Measurements from ENCODE around the gene TNIP1.

TNIP1 gene

GRCh38 chr5:151073280-151073679, 7.6 kb downstream of the TNIP1 start:
- DNase-seq (ENCODE audit: low read depth), result no peak
- no peak overlapping the region for H3K4me3 ChIP-seq (ENCODE audit: low read length)
- no peak for TF ChIP-seq CTCF (IDR thresholded peaks at IDR 0.05; ENCODE audit: insufficient read depth, low read depth, low read length, missing control alignments)

GRCh38 chr5:151072630-151073025, 8.2 kb downstream of the TNIP1 start:
- no peak overlapping the region for H3K4me3 ChIP-seq (ENCODE audit: low read length)
- TF ChIP-seq CTCF (IDR thresholded peaks at IDR 0.05; ENCODE audit: insufficient read depth, low read depth, low read length, missing control alignments), result no peak
- DNase-seq (ENCODE audit: low read depth), result peak; percentile 95

DNA sequence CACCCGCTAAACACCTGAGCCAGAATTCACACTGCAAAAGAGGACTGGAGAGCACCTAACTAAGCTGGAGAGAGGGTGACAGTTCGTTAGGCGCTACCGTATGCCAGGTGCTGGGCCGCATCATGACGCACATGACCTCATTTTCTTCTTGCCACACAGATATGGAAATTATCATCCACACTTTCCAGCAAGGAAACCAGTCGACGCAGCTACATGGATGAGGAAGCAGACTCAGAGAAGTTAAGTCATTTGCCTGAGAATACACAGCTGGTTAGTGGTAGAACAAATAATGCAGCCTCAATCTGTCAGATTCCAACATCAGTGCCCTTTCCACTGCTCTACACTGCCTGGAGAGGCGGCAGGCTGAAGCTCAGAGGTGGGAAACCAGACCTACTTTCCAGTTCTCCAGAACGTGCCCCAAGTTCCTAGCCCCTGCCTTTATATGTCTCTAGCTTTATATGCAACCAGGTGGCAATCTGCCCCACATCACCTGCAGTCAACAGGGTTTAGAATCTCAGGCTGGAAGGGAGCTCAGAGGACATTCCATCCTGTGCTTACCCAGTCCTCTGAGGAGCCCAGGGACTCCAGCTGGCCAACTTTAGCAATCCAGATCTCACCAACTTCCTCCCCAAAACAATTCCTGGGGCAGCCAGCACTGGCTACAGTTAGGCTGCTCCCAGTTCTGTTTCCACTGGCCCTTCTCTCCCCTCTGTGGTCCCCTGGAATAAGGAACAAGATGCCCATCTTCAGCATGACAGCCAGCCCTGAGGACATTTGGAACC, 8.8 kb downstream of the TNIP1 start:
- no peak overlapping the region for H3K4me3 ChIP-seq (ENCODE audit: low read length)

DNA sequence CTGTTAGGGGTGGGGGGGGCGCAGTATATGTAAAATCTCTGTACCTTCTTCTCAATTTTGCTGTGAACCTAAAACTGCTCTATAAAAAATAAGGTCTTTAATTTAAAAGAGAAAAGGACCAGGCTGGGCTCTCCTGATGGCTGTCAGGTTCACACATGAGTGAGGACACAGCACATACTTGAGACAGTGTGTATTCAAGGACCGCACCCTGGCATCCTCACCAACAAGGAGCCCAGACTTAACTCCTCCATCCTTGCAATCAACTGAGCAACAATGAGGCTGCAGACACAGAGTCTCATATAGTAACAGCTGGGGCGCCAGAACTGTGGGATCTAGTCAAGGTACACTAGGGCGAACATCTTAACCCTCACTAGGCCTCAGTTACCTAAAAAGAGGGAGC, 9.8 kb downstream of the TNIP1 start:
- no peak for DNase-seq (ENCODE audit: low read depth)
- H3K4me3 ChIP-seq (ENCODE audit: low read length), result no peak overlapping the region
- no peak for TF ChIP-seq CTCF (IDR thresholded peaks at IDR 0.05; ENCODE audit: insufficient read depth, low read depth, low read length, missing control alignments)

More for the DNA sequence above, 8.8 kb downstream of the TNIP1 start:
- no peak for TF ChIP-seq CTCF (IDR thresholded peaks at IDR 0.05; ENCODE audit: insufficient read depth, low read depth, low read length, missing control alignments)
- no peak for DNase-seq (ENCODE audit: low read depth)

- DNase-seq (ENCODE audit: low read depth), result no peak
- no peak for TF ChIP-seq CTCF (IDR thresholded peaks at IDR 0.05; ENCODE audit: insufficient read depth, low read depth, low read length, missing control alignments)
- H3K4me3 ChIP-seq (ENCODE audit: low read length), result no peak overlapping the region
Measured at GRCh38 chr5:151070449-151070848, 10.4 kb downstream of the TNIP1 start.

DNA sequence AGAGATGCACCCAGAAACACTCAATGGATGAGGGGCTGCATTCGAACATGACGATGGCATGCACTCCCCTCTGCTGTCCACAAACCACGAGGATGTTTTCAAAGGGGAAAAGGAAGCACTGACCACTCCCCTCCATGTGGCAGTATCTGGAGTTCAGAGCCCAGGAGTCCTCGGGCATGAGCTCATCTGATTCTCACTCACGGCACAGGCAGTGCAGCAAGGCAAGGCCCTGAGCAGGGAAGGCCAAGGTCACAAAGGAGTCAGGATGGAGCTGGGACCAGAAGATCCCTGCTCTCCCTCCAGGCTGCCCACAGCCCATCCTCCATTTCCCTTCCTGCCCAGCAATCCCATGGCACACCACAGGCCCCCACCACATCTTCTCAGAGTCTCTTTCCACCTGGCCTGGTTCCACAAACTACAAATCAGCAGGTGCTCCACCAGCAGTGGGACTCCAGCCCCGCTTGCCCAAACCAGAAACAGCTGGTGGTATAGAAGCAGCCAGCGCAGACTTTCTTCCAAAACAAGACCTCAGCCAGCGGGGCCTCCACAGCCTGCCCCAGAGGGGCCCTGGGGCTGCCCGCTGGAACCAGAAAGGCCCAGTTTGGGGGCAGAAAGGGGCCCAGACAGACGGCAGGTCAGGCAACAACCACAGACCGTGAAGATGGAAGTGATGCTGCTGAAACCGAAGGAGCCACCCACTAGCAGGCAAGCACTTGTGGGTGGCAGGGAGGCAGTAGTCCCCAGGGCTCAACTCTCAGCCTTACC, 12.2 kb downstream of the TNIP1 start:
- no peak overlapping the region for H3K4me3 ChIP-seq (ENCODE audit: low read length)
- TF ChIP-seq CTCF (IDR thresholded peaks at IDR 0.05; ENCODE audit: insufficient read depth, low read depth, low read length, missing control alignments), result no peak
- no peak for DNase-seq (ENCODE audit: low read depth)

All from epithelial cell of esophagus (primary cell).